Type B pancreatic cell (in vitro differentiated cells): ENCODE data around the gene NEGR1. TPM values are rescaled to one million over a fixed set of nuclear protein-coding genes. Genes with fewer than 3 reads are reported as not detected.

ENCODE experiments used
- DNase-seq: peaks from one replicate; pipeline ENCODE4 v3.0.0; 2021; ENCODE audit warnings: mixed read lengths; ENCODE audit not compliant: unreplicated experiment; ENCODE audit errors: extremely low spot score
- H3K27ac Mint-ChIP-seq: 2 replicates; pipeline ENCODE4 v1.8.0; 2021; ENCODE audit warnings: mild to moderate bottlenecking, mixed read lengths
- H3K27me3 Mint-ChIP-seq: 2 replicates; pipeline ENCODE4 v1.8.0; 2021; ENCODE audit warnings: mixed read lengths
- H3K36me3 Mint-ChIP-seq: 2 replicates; pipeline ENCODE4 v1.8.0; 2021; ENCODE audit warnings: mixed read lengths
- H3K4me1 Mint-ChIP-seq: one replicate; pipeline ENCODE4 v1.8.0; 2021; ENCODE audit warnings: mixed read lengths; ENCODE audit not compliant: unreplicated experiment
- H3K4me3 Mint-ChIP-seq: 2 replicates; pipeline ENCODE4 v1.8.0; 2021; ENCODE audit warnings: mild to moderate bottlenecking, mixed read lengths
- H3K9me3 Mint-ChIP-seq: 2 replicates; pipeline ENCODE4 v1.8.0; 2021; ENCODE audit warnings: mixed read lengths
- CTCF ChIP-seq: fragments of 200-600 bp; sonication (generic); conservative IDR thresholded peaks from 2 replicates; pipeline ENCODE4 v1.5.0; 2021; ENCODE audit warnings: antibody characterized with exemption, mild to moderate bottlenecking
- total RNA-seq: library from RNA; stranded (reverse); gene quantifications from 2 replicates; pipeline ENCODE4 v1.2.1, GENCODE V29; 2021; ENCODE audit warnings: low replicate concordance

Gene NEGR1
- total RNA-seq, 1 donor from 2014 or later = 22.5 TPM

GRCh38 chr1:71464016-71464415, 818.3 kb downstream of the NEGR1 start:
- no peak for DNase-seq
- no peak for TF ChIP-seq CTCF
- Mint-ChIP-seq H3K36me3 (no peaks in the 10 kb centered on the region), H3K9me3 (no peaks in the 10 kb centered on the region), H3K4me3 (no peak overlapping the region), H3K4me1 (no peaks in the 10 kb centered on the region), H3K27ac (no peak overlapping the region), H3K27me3 (no peaks in the 10 kb centered on the region)

- Mint-ChIP-seq H3K4me3 (no peak overlapping the region), H3K36me3 (no peaks in the 10 kb centered on the region), H3K9me3 (no peaks in the 10 kb centered on the region), H3K27ac (no peak overlapping the region), H3K4me1 (no peaks in the 10 kb centered on the region), H3K27me3 (no peaks in the 10 kb centered on the region)
- DNase-seq = no peak
- TF ChIP-seq CTCF = no peak
Observed at GRCh38 chr1:71463144-71463543, 819.2 kb downstream of the NEGR1 start.

GRCh38 chr1:71462247-71462646, 820.1 kb downstream of the NEGR1 start:
- no peaks in the 10 kb centered on the region for H3K27me3 Mint-ChIP-seq
- no peaks in the 10 kb centered on the region for H3K9me3 Mint-ChIP-seq
- no peak for DNase-seq
- H3K4me1 Mint-ChIP-seq = no peaks in the 10 kb centered on the region
- H3K36me3 Mint-ChIP-seq = no peaks in the 10 kb centered on the region
- H3K27ac Mint-ChIP-seq = no peak overlapping the region
- no peak overlapping the region for H3K4me3 Mint-ChIP-seq
- TF ChIP-seq CTCF = no peak

GRCh38 chr1:71461416-71461815, 820.9 kb downstream of the NEGR1 start:
- H3K4me1 Mint-ChIP-seq = no peaks in the 10 kb centered on the region
- no peaks in the 10 kb centered on the region for H3K9me3 Mint-ChIP-seq
- H3K4me3 Mint-ChIP-seq = no peak overlapping the region
- DNase-seq = no peak
- TF ChIP-seq CTCF = no peak
- no peaks in the 10 kb centered on the region for H3K27me3 Mint-ChIP-seq
- H3K36me3 Mint-ChIP-seq = no peaks in the 10 kb centered on the region
- no peak overlapping the region for H3K27ac Mint-ChIP-seq

GRCh38 chr1:71448444-71448843, 833.9 kb downstream of the NEGR1 start:
- Mint-ChIP-seq H3K36me3 (no peaks in the 10 kb centered on the region), H3K27me3 (no peaks in the 10 kb centered on the region), H3K27ac (no peak overlapping the region)

More at GRCh38 chr1:71448444-71448843, 833.9 kb downstream of the NEGR1 start:
- H3K4me3 Mint-ChIP-seq = no peak overlapping the region
- no peaks in the 10 kb centered on the region for H3K4me1 Mint-ChIP-seq
- TF ChIP-seq CTCF = no peak
- H3K9me3 Mint-ChIP-seq = no peaks in the 10 kb centered on the region
- DNase-seq = no peak
